GM23248 (cell line): ENCODE data around the gene KCNIP3. TPM values are rescaled to one million over a fixed set of nuclear protein-coding genes. Genes with fewer than 3 reads are reported as not detected.
A peak's percentile ranks its signal among the peaks of the same experiment; 100 is the strongest.
"Not testable (repeated sequence)": the region's sequence is repeated elsewhere in the genome, so short reads cannot be mapped to it uniquely, and the experiment has no call there.

Source experiments
- DNase-seq: peaks from one replicate; pipeline ENCODE4 v3.0.0-alpha.2; 2015
- H2AFZ ChIP-seq: fragments of 200-600 bp; sonication (generic); 2 replicates; pipeline ENCODE4 v1.6.1; 2016; ENCODE audit warnings: antibody characterized with exemption
- H3F3A ChIP-seq: fragments of 200-600 bp; sonication (generic); 2 replicates; pipeline ENCODE4 v1.6.1; 2016; ENCODE audit warnings: mild to moderate bottlenecking, antibody characterized with exemption, mixed run types; ENCODE audit not compliant: insufficient read depth
- H3K27ac ChIP-seq: fragments of 200-600 bp; sonication (generic); 2 replicates; pipeline ENCODE4 v1.5.1; 2016; ENCODE audit warnings: mild to moderate bottlenecking
- H3K27me3 ChIP-seq: fragments of 200-600 bp; sonication (generic); replicated peaks from 2 replicates; pipeline ENCODE4 v1.6.1; 2016; ENCODE audit warnings: mild to moderate bottlenecking; ENCODE audit not compliant: insufficient read depth
- H3K36me3 ChIP-seq: fragments of 200-600 bp; sonication (generic); 2 replicates; pipeline ENCODE4 v1.6.1; 2016; ENCODE audit warnings: low read depth, mild to moderate bottlenecking
- H3K4me1 ChIP-seq: fragments of 200-600 bp; sonication (generic); 2 replicates; pipeline ENCODE4 v1.6.1; 2016; ENCODE audit warnings: mild to moderate bottlenecking; ENCODE audit not compliant: insufficient read depth
- H3K4me2 ChIP-seq: fragments of 200-600 bp; sonication (generic); one replicate; pipeline ENCODE4 v1.6.1; 2016; ENCODE audit warnings: mild to moderate bottlenecking; ENCODE audit not compliant: unreplicated experiment
- H3K4me3 ChIP-seq: fragments of 200-600 bp; sonication (generic); 2 replicates; pipeline ENCODE4 v1.5.1; 2016; ENCODE audit warnings: mild to moderate bottlenecking
- H3K79me2 ChIP-seq: fragments of 200-600 bp; sonication (generic); 2 replicates; pipeline ENCODE4 v1.6.1; 2016; ENCODE audit warnings: mild to moderate bottlenecking; ENCODE audit not compliant: insufficient read depth
- H3K9ac ChIP-seq: fragments of 200-600 bp; sonication (generic); 2 replicates; pipeline ENCODE4 v1.6.1; 2016; ENCODE audit warnings: mild to moderate bottlenecking
- H3K9me2 ChIP-seq: fragments of 200-600 bp; sonication (generic); 2 replicates; pipeline ENCODE4 v1.6.1; 2016; ENCODE audit warnings: mixed run types, mild to moderate bottlenecking, moderate library complexity; ENCODE audit not compliant: insufficient read depth
- H3K9me3 ChIP-seq: fragments of 200-600 bp; sonication (generic); one replicate; pipeline ENCODE4 v1.6.1; 2017; ENCODE audit warnings: low read depth
- H4K20me1 ChIP-seq: fragments of 200-600 bp; sonication (generic); 2 replicates; pipeline ENCODE4 v1.6.0; 2016; ENCODE audit not compliant: insufficient read depth
- EZH2 ChIP-seq: fragments of 200-600 bp; sonication (generic); IDR thresholded peaks from 2 replicates; pipeline ENCODE4 v1.6.1; 2018; ENCODE audit warnings: antibody characterized with exemption, mild to moderate bottlenecking; ENCODE audit not compliant: insufficient read depth, poor library complexity, severe bottlenecking
- EZH2phosphoT487 ChIP-seq: fragments of 200-600 bp; sonication (generic); IDR thresholded peaks from 2 replicates; pipeline ENCODE4 v1.6.1; 2018; ENCODE audit warnings: antibody characterized with exemption, moderate library complexity, mild to moderate bottlenecking, low read depth; ENCODE audit not compliant: insufficient read depth
- WGBS, 2 experiments: methylation state at CpG; one replicate each; pipeline ENCODE4 v1.1.6; 2015 to 2017; ENCODE audit warnings: low lambda C conversion rate in 2 of 2, low coverage in 1 of 2; ENCODE audit errors: missing lambda C conversion rate in 2 of 2; 5-methylcytosine and 5-hydroxymethylcytosine counted together
- in situ Hi-C: fragments of 300-500 bp; cut with MboI; formaldehyde crosslinking; loops from 2 replicates; pipeline ENCODE4 v1.15.0; 2020
- polyA plus RNA-seq: library from polyadenylated mRNA; unstranded; fragments of >200 nt; fragmentation: Nextera tagmentation; extraction: Ambion mirVana; gene quantifications from 2 replicates; pipeline ENCODE4 v1.2.1, GENCODE V29; 2016
- total RNA-seq: library from RNA; depleted of rRNA; stranded (reverse); fragments of >200 nt; shearing (Covaris generic); gene quantifications from 2 replicates; pipeline ENCODE4 v1.2.3, GENCODE V29; 2014

KCNIP3 gene
- total and polyA plus RNA-seq, 2 experiments from 2014 or later, result 3.7 to 10.7 TPM

- Histone ChIP-seq H4K20me1 (no peaks in the 10 kb centered on the region), H3F3A (no peaks in the 10 kb centered on the region), H3K4me1 (peaks cover 10% of the 10 kb centered on the region; the same call in 1 of the 2 replicates), H3K4me3 (peak within 1 kb of the TSS; percentile 96), H3K9ac (peak within 1 kb of the TSS; percentile 95), H3K36me3 (no peaks in the 10 kb centered on the region), H3K9me2 (no peaks in the 10 kb centered on the region), H3K4me2 (peak within 1 kb of the TSS; percentile 88), H2AFZ (peak within 1 kb of the TSS; percentile 94), H3K27ac (peak within 1 kb of the TSS; percentile 71), H3K9me3 (no peaks in the 10 kb centered on the region), H3K27me3 (no peaks in the 10 kb centered on the region), H3K79me2 (peaks cover 26% of the 10 kb centered on the region)
- in situ Hi-C loops, result no loop called here
- peak; percentile 97 for DNase-seq
- TF ChIP-seq EZH2phosphoT487 (no peak), EZH2 (no peak)
- 1% methylated on average over 56 to 58 of the region's 64 CpGs for WGBS, 2 experiments
Measured at GRCh38 chr2:95402370-95403203, 105.4 kb downstream of the KCNIP3 start, which contains the start of gene FAHD2A. Gene FAHD2A (plus strand): TSS chr2:95402708. CDS start chr2:95405559, 2,851 bp downstream.

GRCh38 chr2:95403204-95403721 is 106.1 kb downstream of the KCNIP3 start:
- in situ Hi-C loops, result not testable (repeated sequence)

DNA sequence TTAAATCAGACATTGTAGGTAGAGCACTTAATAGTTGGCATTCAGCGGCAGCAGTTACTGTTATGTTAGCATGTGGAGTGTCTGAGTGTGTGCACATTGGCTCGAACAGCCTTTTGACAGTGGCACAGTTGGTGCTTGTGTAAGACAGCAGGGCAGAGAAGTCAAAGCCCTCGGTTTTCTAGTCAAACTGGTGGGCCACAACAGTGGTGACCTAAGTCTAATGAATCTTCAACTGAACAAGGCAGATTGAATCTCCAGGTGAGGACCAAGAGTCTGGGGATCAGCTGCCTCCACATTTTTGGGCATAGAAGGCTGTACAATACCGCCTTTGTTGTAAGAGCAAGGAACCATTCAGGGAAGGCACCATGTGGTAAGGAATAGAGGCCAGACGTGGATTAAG is 106.7 kb downstream of the KCNIP3 start:
- DNase-seq, H3K36me3 ChIP-seq, H3K4me1 ChIP-seq, H2AFZ ChIP-seq, H4K20me1 ChIP-seq, H3K9me3 ChIP-seq, H3K9me2 ChIP-seq, H3F3A ChIP-seq, H3K27me3 ChIP-seq, in situ Hi-C loops, H3K27ac ChIP-seq: not testable (repeated sequence)
- peak overlapping the region; percentile 95; the same call in 1 of the 2 replicates for H3K9ac ChIP-seq
- 83 to 86% methylated on average over 5 of the region's 5 CpGs for WGBS, 2 experiments
- H3K4me2 ChIP-seq, result peak overlapping the region; percentile 88
- H3K4me3 ChIP-seq, result peak overlapping the region; percentile 96; the same call in 1 of the 2 replicates
- peaks cover 26% of the 10 kb centered on the region for H3K79me2 ChIP-seq

More at GRCh38 chr2:95403204-95403721, 106.1 kb downstream of the KCNIP3 start:
- Histone ChIP-seq H3K9ac (peak overlapping the region; percentile 95), H3K27ac (peak overlapping the region; percentile 71), H2AFZ (peak overlapping the region; percentile 94), H3K4me2 (peak overlapping the region; percentile 88), H3K79me2 (peaks cover 26% of the 10 kb centered on the region), H3K4me3 (peak overlapping the region; percentile 96)
- WGBS, 2 experiments, result 2% methylated on average over 5 of the region's 5 CpGs
- H3F3A ChIP-seq, H3K36me3 ChIP-seq, H3K27me3 ChIP-seq, H3K4me1 ChIP-seq, H4K20me1 ChIP-seq, H3K9me2 ChIP-seq, H3K9me3 ChIP-seq: not testable (repeated sequence)
- peak; percentile 71 for DNase-seq

DNA sequence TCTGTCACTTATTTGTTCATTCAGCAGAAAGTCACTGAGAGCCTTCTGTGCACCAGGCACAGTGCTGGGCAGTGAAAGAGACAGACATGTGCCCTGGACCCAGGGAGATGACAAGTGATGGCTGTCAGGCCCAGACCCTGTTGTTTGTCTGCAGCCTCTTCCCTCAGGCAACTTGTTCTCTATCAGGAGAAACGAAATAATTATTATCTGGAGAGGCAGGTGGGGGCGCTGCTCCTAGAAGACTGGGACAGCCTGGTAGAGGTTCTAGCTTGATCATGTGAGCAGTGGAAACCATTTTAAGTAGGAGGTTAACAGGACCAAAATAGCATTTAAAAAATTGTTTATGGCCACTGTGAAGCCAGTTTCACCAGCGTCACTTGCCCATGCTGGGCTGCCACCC is 107.5 kb downstream of the KCNIP3 start:
- H3K9me2 ChIP-seq, H3K9me3 ChIP-seq, in situ Hi-C loops, H3K4me3 ChIP-seq, H3K4me1 ChIP-seq, H3K4me2 ChIP-seq, H3K27ac ChIP-seq, DNase-seq, H2AFZ ChIP-seq, H3K9ac ChIP-seq, H3F3A ChIP-seq, H4K20me1 ChIP-seq, H3K36me3 ChIP-seq, H3K27me3 ChIP-seq: not testable (repeated sequence)
- 69 to 74% methylated on average over 3 of the region's 3 CpGs for WGBS, 2 experiments
- peaks cover 26% of the 10 kb centered on the region for H3K79me2 ChIP-seq

DNA sequence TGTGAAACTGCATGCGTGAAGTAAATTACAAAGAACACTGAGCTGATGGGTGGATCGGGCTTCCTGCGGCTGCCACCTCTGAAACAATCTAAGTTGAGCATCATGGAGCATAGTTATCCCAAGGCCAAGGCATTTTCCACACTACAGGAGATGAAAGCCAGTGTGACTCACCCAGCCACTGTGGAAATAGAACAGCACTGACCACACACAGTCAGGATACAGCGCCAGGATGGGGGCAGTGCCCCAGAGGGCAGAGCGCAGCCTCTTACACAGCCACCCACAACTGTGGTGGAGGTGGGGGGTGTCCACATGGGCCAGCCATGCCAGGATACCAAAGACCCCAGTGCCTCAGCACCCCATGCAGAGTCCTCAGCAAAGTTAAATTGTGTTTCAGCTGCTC is 114.1 kb downstream of the KCNIP3 start:
- H3K9ac ChIP-seq, in situ Hi-C loops, H3K27me3 ChIP-seq, H3K79me2 ChIP-seq, H3F3A ChIP-seq, H4K20me1 ChIP-seq, H3K4me2 ChIP-seq, H3K9me2 ChIP-seq, H3K27ac ChIP-seq, H2AFZ ChIP-seq, H3K36me3 ChIP-seq, H3K9me3 ChIP-seq, H3K4me3 ChIP-seq, H3K4me1 ChIP-seq: not testable (repeated sequence)
- 76 to 77% methylated on average over 5 of the region's 5 CpGs for WGBS, 2 experiments
- DNase-seq, result peak; percentile 78

- H3K27me3 ChIP-seq, H3K36me3 ChIP-seq, H2AFZ ChIP-seq, H3F3A ChIP-seq, in situ Hi-C loops, H3K27ac ChIP-seq, H3K4me3 ChIP-seq, H3K4me1 ChIP-seq, H3K79me2 ChIP-seq, H3K9ac ChIP-seq, H4K20me1 ChIP-seq, H3K9me3 ChIP-seq, H3K4me2 ChIP-seq, H3K9me2 ChIP-seq: not testable (repeated sequence)
- peak; percentile 84 for DNase-seq
- WGBS, 2 experiments, result 26 to 46% methylated on average over 4 to 9 of the region's 9 CpGs
Measured at GRCh38 chr2:95414015-95414594, 117.0 kb downstream of the KCNIP3 start.

DNA sequence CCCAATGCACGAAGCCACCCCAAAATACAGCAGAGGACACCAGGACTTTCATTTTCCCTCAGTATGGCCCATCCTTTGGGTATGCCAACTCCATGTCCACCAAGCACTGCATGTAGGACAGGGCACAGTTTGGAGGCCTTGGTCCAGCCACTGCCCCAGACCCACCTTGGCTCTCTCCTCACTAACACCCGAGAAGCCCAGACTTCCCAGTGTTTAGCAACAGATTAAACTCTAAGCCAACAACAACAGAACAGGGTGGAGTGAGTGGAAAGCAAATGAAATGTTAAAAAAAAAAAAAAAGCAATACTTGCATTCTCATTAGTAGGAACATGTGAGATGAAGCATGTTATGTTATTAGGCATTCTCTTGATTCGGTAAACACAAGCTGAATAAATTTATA is 118.0 kb downstream of the KCNIP3 start:
- DNase-seq, H3K36me3 ChIP-seq, H2AFZ ChIP-seq, H3F3A ChIP-seq, H3K9me3 ChIP-seq, H3K79me2 ChIP-seq, H3K27me3 ChIP-seq, H3K4me2 ChIP-seq, H3K4me3 ChIP-seq, H3K9ac ChIP-seq, H3K9me2 ChIP-seq, in situ Hi-C loops, H3K27ac ChIP-seq, H4K20me1 ChIP-seq: not testable (repeated sequence)
- H3K4me1 ChIP-seq, result 0 out of 2 replicates have a peak, but pooled peaks cover 10% of the 10 kb centered on the region
- 47 to 50% methylated on average over 3 of the region's 3 CpGs for WGBS, 2 experiments
